ENCODE data around the gene PRKCQ.

The PRKCQ gene

DNA sequence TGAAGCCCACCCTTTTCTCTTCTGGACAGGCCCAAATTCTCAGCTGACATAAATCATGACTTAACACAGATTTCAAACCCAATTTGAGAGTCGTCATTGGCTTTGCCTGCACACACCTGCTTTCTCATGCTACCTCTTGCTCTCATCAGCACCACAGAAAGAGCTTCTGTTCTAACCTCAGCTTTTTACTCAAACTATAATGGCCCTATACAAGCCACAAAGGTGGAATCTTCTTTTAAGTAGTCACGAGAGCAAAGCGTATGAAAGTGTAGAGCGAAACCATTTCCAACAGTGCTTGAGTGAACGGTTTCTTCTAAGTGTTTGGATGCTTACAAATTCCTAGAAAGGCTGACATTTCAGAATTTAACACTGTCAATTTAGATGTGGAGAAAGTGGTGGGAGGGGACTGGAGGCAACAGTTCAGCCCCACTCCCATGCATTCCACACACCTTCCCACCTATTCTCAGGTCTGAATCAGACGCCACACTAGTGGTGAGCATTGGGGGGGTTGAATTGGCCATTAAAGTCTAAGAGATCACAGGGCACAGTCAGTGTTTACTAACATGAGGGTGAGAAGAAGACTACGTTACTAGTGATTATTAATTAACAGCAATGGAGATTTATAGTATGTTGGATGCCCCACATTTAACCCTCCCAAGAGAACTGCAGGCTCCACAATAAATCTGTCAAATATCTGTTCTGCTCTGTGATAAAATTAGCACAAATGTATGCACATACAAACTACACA lies 114.0 kb downstream of the PRKCQ start:
- Histone ChIP-seq H3K79me2 (ENCODE audit: insufficient read depth, low read depth) (no peaks in the 10 kb centered on the region), H2AFZ (ENCODE audit: low read depth) (no peak overlapping the region), H3K36me3 (ENCODE audit: insufficient read depth) (no peaks in the 10 kb centered on the region), H3K9ac (no peak overlapping the region), H3K27me3 (ENCODE audit: insufficient read depth, low read depth) (no peaks in the 10 kb centered on the region), H3K27ac (no peak overlapping the region), H3K4me3 (IDR thresholded peaks at IDR 0.05; ENCODE audit: insufficient read depth, low read depth, low read length) (no peak overlapping the region), H3K4me2 (no peak overlapping the region), H4K20me1 (ENCODE audit: insufficient read depth) (no peaks in the 10 kb centered on the region), H3K4me1 (ENCODE audit: low read depth, poor library complexity, severe bottlenecking) (no peaks in the 10 kb centered on the region)
- TF ChIP-seq, protein P1, sequence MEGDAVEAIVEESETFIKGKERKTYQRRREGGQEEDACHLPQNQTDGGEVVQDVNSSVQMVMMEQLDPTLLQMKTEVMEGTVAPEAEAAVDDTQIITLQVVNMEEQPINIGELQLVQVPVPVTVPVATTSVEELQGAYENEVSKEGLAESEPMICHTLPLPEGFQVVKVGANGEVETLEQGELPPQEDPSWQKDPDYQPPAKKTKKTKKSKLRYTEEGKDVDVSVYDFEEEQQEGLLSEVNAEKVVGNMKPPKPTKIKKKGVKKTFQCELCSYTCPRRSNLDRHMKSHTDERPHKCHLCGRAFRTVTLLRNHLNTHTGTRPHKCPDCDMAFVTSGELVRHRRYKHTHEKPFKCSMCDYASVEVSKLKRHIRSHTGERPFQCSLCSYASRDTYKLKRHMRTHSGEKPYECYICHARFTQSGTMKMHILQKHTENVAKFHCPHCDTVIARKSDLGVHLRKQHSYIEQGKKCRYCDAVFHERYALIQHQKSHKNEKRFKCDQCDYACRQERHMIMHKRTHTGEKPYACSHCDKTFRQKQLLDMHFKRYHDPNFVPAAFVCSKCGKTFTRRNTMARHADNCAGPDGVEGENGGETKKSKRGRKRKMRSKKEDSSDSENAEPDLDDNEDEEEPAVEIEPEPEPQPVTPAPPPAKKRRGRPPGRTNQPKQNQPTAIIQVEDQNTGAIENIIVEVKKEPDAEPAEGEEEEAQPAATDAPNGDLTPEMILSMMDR (conservative IDR thresholded peaks at IDR 0.05; ENCODE audit: low read depth, low read length): no peak

DNA sequence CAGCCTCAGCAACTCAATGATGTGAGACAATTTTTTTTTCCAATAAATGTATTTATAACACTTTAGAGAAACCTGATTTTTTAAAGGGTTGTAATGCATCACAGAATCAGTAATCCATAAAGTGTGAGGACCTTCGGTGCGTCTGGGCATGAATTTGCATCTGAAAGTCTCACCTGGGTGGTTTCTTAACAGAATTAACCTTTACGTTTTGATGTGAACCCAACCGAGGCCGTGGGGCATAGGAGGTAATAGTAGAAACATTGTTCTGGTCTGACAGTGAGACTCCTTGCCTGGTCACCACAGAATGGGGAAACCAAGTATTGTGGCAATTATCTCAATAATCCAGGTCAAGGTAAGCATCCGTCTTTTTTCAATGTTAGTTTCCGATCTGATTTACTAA lies 114.6 kb downstream of the PRKCQ start:
- H3K9ac ChIP-seq: no peak overlapping the region
- no peak overlapping the region for H3K4me3 ChIP-seq (IDR thresholded peaks at IDR 0.05; ENCODE audit: insufficient read depth, low read depth, low read length)
- no peaks in the 10 kb centered on the region for H4K20me1 ChIP-seq (ENCODE audit: insufficient read depth)
- H3K36me3 ChIP-seq (ENCODE audit: insufficient read depth): no peaks in the 10 kb centered on the region
- no peaks in the 10 kb centered on the region for H3K27me3 ChIP-seq (ENCODE audit: insufficient read depth, low read depth)
- no peak overlapping the region for H3K4me2 ChIP-seq
- no peak overlapping the region for H3K27ac ChIP-seq
- no peak overlapping the region for H2AFZ ChIP-seq (ENCODE audit: low read depth)
- TF ChIP-seq, protein P1 (conservative IDR thresholded peaks at IDR 0.05; ENCODE audit: low read depth, low read length): no peak
- H3K4me1 ChIP-seq (ENCODE audit: low read depth, poor library complexity, severe bottlenecking): no peaks in the 10 kb centered on the region
- H3K79me2 ChIP-seq (ENCODE audit: insufficient read depth, low read depth): no peaks in the 10 kb centered on the region

DNA sequence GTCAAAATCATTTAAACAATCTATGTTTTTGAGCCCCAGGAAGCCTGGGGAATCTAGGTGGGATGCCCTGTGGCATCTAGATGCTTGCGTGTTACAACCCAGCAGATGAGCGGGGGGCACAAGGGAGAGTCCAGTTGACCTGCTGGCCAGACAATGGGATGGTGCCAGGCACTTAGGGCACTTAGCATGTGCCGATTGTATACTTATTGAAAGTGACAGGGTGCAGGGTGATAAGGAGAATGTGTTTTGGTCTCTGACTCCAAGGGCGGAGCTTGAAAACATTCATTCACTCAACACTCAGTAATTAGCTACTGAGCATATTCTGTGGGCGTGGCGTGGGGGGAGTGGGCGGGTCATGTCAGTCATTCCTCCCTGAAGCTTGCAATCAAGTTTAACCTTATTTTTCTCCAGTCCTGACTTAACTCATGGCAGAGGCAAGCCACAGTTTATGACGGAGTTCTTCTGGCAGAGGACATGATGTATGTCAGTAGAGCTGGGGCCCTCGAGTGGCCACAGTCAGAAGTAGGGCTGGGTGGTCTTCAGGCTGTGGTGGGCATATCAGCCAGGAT lies 115.1 kb downstream of the PRKCQ start:
- no peak overlapping the region for H3K4me2 ChIP-seq
- H3K9ac ChIP-seq: no peak overlapping the region

DNA sequence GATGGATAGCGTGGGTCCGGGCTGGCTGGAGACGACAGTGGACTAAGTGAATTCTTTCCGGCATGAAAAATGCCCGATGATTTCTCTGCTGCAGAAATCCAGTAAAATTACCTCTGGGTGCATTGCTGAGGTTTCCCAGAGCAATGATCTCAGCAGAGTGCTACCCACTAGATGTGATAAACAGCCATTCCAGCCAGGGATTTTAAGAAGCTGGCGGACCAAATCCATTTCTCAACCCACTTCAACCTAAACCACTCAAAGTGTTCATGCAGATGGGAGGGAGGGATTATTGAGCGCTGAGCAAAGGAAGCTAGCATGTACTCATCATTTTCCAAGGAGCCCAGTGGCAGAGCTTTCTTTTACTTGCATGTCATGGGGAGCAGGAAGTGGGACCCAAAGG lies 116.7 kb downstream of the PRKCQ start:
- Histone ChIP-seq H3K4me2 (no peak overlapping the region), H3K4me3 (IDR thresholded peaks at IDR 0.05; ENCODE audit: insufficient read depth, low read depth, low read length) (no peak overlapping the region), H3K9ac (no peak overlapping the region), H4K20me1 (ENCODE audit: insufficient read depth) (no peaks in the 10 kb centered on the region), H3K79me2 (ENCODE audit: insufficient read depth, low read depth) (no peaks in the 10 kb centered on the region), H3K4me1 (ENCODE audit: low read depth, poor library complexity, severe bottlenecking) (no peaks in the 10 kb centered on the region), H3K27ac (no peak overlapping the region), H3K27me3 (ENCODE audit: insufficient read depth, low read depth) (no peaks in the 10 kb centered on the region), H2AFZ (ENCODE audit: low read depth) (no peak overlapping the region), H3K36me3 (ENCODE audit: insufficient read depth) (no peaks in the 10 kb centered on the region)
- TF ChIP-seq, protein P1 (conservative IDR thresholded peaks at IDR 0.05; ENCODE audit: low read depth, low read length): no peak

More for the DNA sequence above, 115.1 kb downstream of the PRKCQ start:
- Histone ChIP-seq H3K79me2 (ENCODE audit: insufficient read depth, low read depth) (no peaks in the 10 kb centered on the region), H2AFZ (ENCODE audit: low read depth) (no peak overlapping the region), H3K27ac (no peak overlapping the region), H3K4me1 (ENCODE audit: low read depth, poor library complexity, severe bottlenecking) (no peaks in the 10 kb centered on the region), H3K4me3 (IDR thresholded peaks at IDR 0.05; ENCODE audit: insufficient read depth, low read depth, low read length) (no peak overlapping the region), H3K36me3 (ENCODE audit: insufficient read depth) (no peaks in the 10 kb centered on the region), H3K27me3 (ENCODE audit: insufficient read depth, low read depth) (no peaks in the 10 kb centered on the region), H4K20me1 (ENCODE audit: insufficient read depth) (no peaks in the 10 kb centered on the region)
- TF ChIP-seq, protein P1 (conservative IDR thresholded peaks at IDR 0.05; ENCODE audit: low read depth, low read length): no peak
